ENCODE data around the gene CPXM2. TPM values are rescaled to one million over a fixed set of nuclear protein-coding genes. Genes with fewer than 3 reads are reported as not detected.

Gene CPXM2
- total and polyA plus RNA-seq, 4 donors, result 0.05 to 0.92 (median 0.44) TPM

Other genes starting within 250 kb of the CPXM2 start
- gene GPR26, start 225.5 kb downstream of the CPXM2 start, total RNA-seq, result not detected
- not detected for gene GPR26, start 225.5 kb downstream of the CPXM2 start, polyA plus RNA-seq
- 10 to 100 TPM in 1 of 2 donors, 1 to 10 TPM in 1; 5.8 to 16.5 TPM for gene CHST15, start 201.8 kb upstream of the CPXM2 start, total RNA-seq
- 1 to 10 TPM; 2.9 to 7.1 TPM for gene CHST15, start 201.8 kb upstream of the CPXM2 start, polyA plus RNA-seq